ENCODE measurements around the gene PRMT9.

PRMT9 gene

DNA sequence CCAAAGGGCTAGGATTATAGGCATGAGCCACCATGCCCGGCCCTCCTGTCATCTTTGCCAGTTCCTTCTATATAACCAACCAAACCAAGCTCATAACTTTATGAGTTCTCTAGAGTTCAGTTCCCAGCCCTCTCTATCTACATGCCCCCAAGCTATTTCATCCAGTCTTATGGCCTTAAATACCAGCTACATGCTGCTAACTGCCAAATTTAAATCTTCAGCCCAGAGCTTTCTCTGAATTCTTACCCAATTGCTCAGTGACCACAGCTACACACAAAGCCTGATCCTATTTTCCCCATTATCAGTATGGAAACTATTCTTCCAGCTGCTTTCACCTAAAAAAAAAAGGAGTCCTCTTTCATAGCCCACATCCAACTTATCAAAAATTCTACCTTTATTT is 43.6 kb downstream of the PRMT9 start:
- no peak for TF ChIP-seq CTCF (conservative IDR thresholded peaks at IDR 0.05; ENCODE audit: control insufficient read depth, insufficient read depth, low read depth, low read length)

GRCh38 chr4:147639388-147639787 is 44.6 kb downstream of the PRMT9 start:
- no peak for TF ChIP-seq CTCF (conservative IDR thresholded peaks at IDR 0.05; ENCODE audit: control insufficient read depth, insufficient read depth, low read depth, low read length)
- peak; percentile 76 for DNase-seq (ENCODE audit: low read depth)
- no peak overlapping the region for H3K4me3 ChIP-seq (ENCODE audit: control insufficient read depth, low read depth, low read length)

More for the DNA sequence above, 43.6 kb downstream of the PRMT9 start:
- peak; percentile 13 for DNase-seq (ENCODE audit: low read depth)
- H3K4me3 ChIP-seq (ENCODE audit: control insufficient read depth, low read depth, low read length) = no peak overlapping the region

GRCh38 chr4:147638942-147639341 is 45.0 kb downstream of the PRMT9 start:
- TF ChIP-seq CTCF (conservative IDR thresholded peaks at IDR 0.05; ENCODE audit: control insufficient read depth, insufficient read depth, low read depth, low read length) = no peak
- DNase-seq (ENCODE audit: low read depth) = peak; percentile 31
- H3K4me3 ChIP-seq (ENCODE audit: control insufficient read depth, low read depth, low read length) = no peak overlapping the region

DNA sequence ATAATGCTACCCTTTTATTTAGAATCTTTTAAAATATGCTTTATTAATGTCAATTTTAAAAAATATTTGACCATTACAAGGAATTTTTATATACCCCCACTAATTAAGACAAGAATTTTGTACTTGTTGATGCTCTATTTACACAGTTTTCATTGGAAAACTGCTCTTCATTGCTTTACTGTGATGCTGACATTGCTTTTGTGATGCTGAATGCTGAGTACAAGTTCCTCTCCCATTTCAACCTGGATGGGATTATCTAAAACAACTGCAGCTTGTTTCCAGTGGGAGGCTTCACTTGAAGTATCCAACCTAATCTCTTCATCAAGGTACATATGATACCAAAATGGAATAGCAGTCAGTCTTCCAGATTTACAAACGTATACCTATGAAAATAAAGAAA is 45.6 kb downstream of the PRMT9 start:
- no peak for DNase-seq (ENCODE audit: low read depth)
- no peak overlapping the region for H3K4me3 ChIP-seq (ENCODE audit: control insufficient read depth, low read depth, low read length)
- no peak for TF ChIP-seq CTCF (conservative IDR thresholded peaks at IDR 0.05; ENCODE audit: control insufficient read depth, insufficient read depth, low read depth, low read length)

DNA sequence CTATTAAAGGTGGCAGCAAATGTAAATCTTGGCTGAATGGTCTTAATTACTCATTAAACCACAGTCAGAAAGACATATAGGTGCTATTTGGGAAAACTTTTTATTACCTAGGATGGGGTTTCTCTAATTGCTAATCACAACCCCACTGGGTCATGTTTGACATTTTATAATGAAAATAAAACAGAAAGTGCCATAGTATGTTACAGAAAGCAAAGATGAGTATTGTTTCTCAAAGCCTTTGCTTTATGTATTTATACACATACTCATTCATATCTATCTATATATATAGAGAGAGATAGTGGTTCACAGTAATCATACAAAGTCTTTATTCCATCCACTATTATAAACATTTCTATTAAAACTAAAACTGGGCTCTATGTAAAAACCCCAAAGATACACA is 48.6 kb downstream of the PRMT9 start:
- TF ChIP-seq CTCF (conservative IDR thresholded peaks at IDR 0.05; ENCODE audit: control insufficient read depth, insufficient read depth, low read depth, low read length) = no peak
- no peak overlapping the region for H3K4me3 ChIP-seq (ENCODE audit: control insufficient read depth, low read depth, low read length)
- DNase-seq (ENCODE audit: low read depth) = no peak

DNA sequence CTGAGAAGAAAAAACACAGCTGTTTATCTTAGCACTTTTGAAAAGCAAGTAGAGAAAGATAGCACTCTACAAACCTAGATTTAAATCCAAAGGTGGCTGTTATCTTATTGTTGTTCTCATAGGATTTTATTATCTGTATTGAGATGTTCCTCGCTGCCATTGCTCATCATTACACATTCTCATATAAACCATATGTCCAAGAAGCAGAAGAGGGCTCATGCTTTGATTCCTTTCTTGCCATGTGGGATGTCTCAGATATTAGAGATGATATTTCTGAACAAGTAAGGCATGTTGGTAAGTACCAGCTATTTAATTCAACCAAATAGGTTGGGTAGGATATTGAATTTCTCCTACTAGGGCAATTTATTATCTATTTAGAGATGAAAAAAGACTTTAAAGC is 50.3 kb downstream of the PRMT9 start:
- H3K4me3 ChIP-seq (ENCODE audit: control insufficient read depth, low read depth, low read length) = no peak overlapping the region
- no peak for TF ChIP-seq CTCF (conservative IDR thresholded peaks at IDR 0.05; ENCODE audit: control insufficient read depth, insufficient read depth, low read depth, low read length)
- peak; percentile 23 for DNase-seq (ENCODE audit: low read depth)

DNA sequence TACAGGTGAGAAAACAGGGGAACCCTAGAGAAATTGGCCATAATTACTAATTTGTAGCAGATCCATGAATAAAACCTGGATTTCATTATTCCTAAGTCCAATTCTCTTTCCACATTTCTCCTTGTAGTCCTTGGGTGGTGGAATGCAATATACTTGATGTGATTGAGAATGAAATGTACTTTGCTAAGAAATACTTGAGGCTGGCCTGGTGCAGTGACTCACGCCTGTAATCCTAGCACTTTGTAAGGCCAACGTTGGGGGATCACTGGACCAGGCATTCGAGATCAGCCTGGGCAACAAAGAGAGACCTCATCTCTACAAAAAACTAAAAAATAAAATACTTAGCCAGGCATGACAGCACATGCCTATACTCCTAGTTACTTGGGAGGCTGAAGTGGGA is 50.9 kb downstream of the PRMT9 start:
- no peak for TF ChIP-seq CTCF (conservative IDR thresholded peaks at IDR 0.05; ENCODE audit: control insufficient read depth, insufficient read depth, low read depth, low read length)
- peak; percentile 75 for DNase-seq (ENCODE audit: low read depth)
- H3K4me3 ChIP-seq (ENCODE audit: control insufficient read depth, low read depth, low read length) = no peak overlapping the region

Data from fibroblast of mammary gland (primary cell).